ENCODE measurements around the gene TMEM178B. TPM values are rescaled to one million over a fixed set of nuclear protein-coding genes. Genes with fewer than 3 reads are reported as not detected.

The TMEM178B gene
- total RNA-seq, 4 donors from 2014 or later: 0.15 to 1.2 (median 0.58) TPM

DNA sequence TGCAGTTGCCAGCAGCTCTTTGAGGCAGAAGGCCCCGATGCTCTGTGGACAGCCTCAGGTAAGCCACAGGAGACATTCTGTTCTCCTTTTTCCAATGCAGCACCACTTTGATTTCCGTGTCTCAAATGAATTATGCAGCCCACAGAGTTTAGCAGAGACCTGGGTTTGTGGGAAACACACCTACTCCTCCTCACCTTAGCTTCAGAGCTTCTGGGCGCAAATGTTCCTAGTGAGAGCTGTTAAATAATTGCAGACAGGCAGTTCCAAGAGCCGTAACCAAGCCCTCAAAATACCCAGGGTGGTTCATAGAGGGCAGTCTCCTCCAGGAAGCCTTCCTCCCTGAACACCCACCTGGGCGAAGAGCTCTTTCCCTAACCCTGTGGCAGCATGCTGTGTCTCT lies 408.1 kb downstream of the TMEM178B start:
- H3K4me3 ChIP-seq (ENCODE audit: low read depth, poor library complexity, severe bottlenecking): no peak overlapping the region
- intact Hi-C loops (cut with DNase I; ENCODE audit: low total_unique reads): no loop called here
- DNase-seq (ENCODE audit: low spot score in 2 of 2): no peak
- 77 to 86% methylated on average over 5 of the region's 5 CpGs for WGBS, 2 donors
- no peak for TF ChIP-seq POLR2A (IDR thresholded peaks at IDR 0.05)
- TF ChIP-seq, protein P1, sequence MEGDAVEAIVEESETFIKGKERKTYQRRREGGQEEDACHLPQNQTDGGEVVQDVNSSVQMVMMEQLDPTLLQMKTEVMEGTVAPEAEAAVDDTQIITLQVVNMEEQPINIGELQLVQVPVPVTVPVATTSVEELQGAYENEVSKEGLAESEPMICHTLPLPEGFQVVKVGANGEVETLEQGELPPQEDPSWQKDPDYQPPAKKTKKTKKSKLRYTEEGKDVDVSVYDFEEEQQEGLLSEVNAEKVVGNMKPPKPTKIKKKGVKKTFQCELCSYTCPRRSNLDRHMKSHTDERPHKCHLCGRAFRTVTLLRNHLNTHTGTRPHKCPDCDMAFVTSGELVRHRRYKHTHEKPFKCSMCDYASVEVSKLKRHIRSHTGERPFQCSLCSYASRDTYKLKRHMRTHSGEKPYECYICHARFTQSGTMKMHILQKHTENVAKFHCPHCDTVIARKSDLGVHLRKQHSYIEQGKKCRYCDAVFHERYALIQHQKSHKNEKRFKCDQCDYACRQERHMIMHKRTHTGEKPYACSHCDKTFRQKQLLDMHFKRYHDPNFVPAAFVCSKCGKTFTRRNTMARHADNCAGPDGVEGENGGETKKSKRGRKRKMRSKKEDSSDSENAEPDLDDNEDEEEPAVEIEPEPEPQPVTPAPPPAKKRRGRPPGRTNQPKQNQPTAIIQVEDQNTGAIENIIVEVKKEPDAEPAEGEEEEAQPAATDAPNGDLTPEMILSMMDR (IDR thresholded peaks at IDR 0.05): no peak

DNA sequence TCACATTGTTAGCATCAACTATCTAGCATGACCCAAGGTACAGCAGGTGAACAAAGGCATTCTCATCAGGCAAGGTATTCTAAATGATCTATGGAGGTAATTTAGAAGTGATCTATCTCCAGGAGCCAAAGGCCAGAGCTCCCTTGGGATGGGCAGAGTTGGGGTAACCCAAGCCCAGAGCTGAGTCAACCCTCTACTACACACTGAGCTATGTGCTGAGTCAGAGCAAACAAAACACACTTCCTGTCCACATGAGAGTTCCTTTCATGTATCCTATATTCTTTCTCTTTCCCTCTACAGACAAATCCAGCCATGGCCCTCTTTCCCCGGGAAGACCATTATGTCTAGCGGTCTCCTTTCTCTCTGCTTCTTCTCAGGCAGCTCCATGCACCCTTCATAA lies 409.2 kb downstream of the TMEM178B start:
- TF ChIP-seq, protein P1 (IDR thresholded peaks at IDR 0.05): no peak
- TF ChIP-seq POLR2A (IDR thresholded peaks at IDR 0.05): no peak
- no peak for DNase-seq (ENCODE audit: low spot score in 2 of 2)
- 90 to 92% methylated on average over 2 of the region's 2 CpGs for WGBS, 2 donors
- intact Hi-C loops (cut with DNase I; ENCODE audit: low total_unique reads): no loop called here
- no peak overlapping the region for H3K4me3 ChIP-seq (ENCODE audit: low read depth, poor library complexity, severe bottlenecking)

DNA sequence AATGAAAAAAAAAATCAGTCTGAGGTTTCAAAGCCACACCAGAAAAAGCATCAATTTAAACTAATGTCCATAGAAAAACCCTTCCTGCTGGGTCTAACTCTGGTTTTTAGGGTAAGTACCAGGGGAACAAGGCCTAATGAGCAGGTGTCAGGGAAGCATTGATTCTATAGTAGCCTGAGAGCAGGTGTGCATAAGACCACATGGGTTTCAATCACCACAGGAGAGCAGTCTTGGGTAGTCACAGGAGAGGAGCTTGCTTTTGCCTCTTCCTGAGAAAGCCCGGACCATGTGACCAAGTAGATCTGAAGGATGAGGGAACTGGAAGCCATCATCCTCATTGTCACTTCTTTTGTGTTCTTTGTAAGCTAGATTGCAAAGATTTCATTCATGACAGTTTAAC lies 411.0 kb downstream of the TMEM178B start:
- intact Hi-C loops (cut with DNase I; ENCODE audit: low total_unique reads): no loop called here
- DNase-seq (ENCODE audit: low spot score in 2 of 2): no peak
- 81 to 85% methylated on average over 1 of the region's 1 CpG for WGBS, 2 donors
- no peak overlapping the region for H3K4me3 ChIP-seq (ENCODE audit: low read depth, poor library complexity, severe bottlenecking)
- TF ChIP-seq, protein P1 (IDR thresholded peaks at IDR 0.05): no peak
- TF ChIP-seq POLR2A (IDR thresholded peaks at IDR 0.05): no peak

DNA sequence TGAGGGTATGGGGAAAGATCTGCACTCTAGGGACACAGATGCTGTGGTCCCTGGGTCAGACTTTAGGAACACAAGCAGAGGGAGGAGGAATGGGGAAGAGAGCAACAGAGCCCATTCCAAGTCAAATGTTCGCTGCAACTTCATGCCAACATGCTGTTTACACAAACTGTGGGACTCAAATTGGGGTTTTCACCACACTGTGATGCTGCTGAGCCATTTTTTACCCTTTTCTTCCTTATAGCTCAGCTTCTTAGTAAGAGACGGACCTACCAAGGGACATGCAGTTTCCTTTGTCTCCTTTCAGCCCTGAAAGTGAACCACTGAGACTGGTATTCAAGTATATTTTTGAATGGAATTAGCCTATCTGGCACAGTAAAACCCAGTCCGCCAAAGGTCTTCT lies 413.1 kb downstream of the TMEM178B start:
- no peak for TF ChIP-seq POLR2A (IDR thresholded peaks at IDR 0.05)
- TF ChIP-seq, protein P1 (IDR thresholded peaks at IDR 0.05): no peak
- H3K4me3 ChIP-seq (ENCODE audit: low read depth, poor library complexity, severe bottlenecking): no peak overlapping the region
- WGBS, 2 donors: 81 to 86% methylated on average over 3 of the region's 3 CpGs
- intact Hi-C loops (cut with DNase I; ENCODE audit: low total_unique reads): no loop called here
- no peak for DNase-seq (ENCODE audit: low spot score in 2 of 2)

DNA sequence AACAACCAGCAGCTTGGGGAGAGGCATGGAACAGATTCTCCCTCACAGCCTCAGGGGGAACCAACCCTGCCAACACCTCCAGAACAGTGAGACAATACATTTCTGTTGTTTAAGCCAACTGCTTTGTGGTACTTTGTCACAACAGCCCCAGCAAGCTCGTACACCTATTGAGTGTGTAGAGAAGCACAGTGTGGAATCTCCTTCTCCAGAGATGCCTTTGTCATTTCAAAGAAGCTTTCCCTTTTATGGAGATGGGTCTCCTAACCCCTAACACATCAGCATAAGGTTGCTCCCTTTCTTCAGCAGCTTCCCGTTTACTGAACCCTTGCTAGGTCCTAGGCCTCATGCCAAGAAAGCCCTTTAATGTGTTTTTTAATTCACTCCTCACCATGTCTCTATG lies 416.6 kb downstream of the TMEM178B start:
- H3K4me3 ChIP-seq (ENCODE audit: low read depth, poor library complexity, severe bottlenecking): no peak overlapping the region
- intact Hi-C loops (cut with DNase I; ENCODE audit: low total_unique reads): no loop called here
- WGBS, 2 donors: 50% methylated on average over 2 of the region's 2 CpGs
- DNase-seq (ENCODE audit: low spot score in 2 of 2): no peak
- no peak for TF ChIP-seq POLR2A (IDR thresholded peaks at IDR 0.05)
- TF ChIP-seq, protein P1 (IDR thresholded peaks at IDR 0.05): no peak

DNA sequence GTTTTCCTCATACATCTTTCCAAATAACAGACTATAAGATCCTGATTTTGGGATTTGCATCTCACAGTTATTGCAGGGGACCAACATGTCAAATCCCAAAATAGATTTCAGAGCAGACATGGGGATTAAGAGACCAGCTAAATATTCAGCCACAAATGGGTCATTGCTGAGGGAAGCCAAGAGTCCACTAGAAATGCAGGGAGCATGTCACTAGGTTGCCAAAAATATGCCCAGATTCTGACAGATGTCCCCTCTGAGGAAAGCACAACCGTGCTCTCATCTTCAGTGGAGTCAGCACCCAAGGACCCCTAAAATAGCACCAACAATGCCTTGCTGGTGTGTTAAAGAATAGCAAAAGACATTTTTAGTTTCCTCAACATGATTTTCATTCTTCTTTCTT lies 421.2 kb downstream of the TMEM178B start:
- intact Hi-C loops (cut with DNase I; ENCODE audit: low total_unique reads): no loop called here
- WGBS, 2 donors: 62 to 77% methylated on average over 1 of the region's 1 CpG
- TF ChIP-seq, protein P1 (IDR thresholded peaks at IDR 0.05): no peak
- no peak for TF ChIP-seq POLR2A (IDR thresholded peaks at IDR 0.05)
- no peak for DNase-seq (ENCODE audit: low spot score in 2 of 2)
- no peak overlapping the region for H3K4me3 ChIP-seq (ENCODE audit: low read depth, poor library complexity, severe bottlenecking)

Measured in lower leg skin (tissue), 4 donors.